LNCAP (cell line): ENCODE results near the gene LBH.

ENCODE experiments used
- TF ChIP-seq, protein P1 (sequence below): fragments of 450-650 bp; IDR thresholded peaks from 2 replicates; pipeline ENCODE4 v1.5.1; 2017; ENCODE audit warnings: mild to moderate bottlenecking

Gene LBH

GRCh38 chr2:30300456-30301221 is 69.3 kb downstream of the LBH start:
- TF ChIP-seq, protein P1, sequence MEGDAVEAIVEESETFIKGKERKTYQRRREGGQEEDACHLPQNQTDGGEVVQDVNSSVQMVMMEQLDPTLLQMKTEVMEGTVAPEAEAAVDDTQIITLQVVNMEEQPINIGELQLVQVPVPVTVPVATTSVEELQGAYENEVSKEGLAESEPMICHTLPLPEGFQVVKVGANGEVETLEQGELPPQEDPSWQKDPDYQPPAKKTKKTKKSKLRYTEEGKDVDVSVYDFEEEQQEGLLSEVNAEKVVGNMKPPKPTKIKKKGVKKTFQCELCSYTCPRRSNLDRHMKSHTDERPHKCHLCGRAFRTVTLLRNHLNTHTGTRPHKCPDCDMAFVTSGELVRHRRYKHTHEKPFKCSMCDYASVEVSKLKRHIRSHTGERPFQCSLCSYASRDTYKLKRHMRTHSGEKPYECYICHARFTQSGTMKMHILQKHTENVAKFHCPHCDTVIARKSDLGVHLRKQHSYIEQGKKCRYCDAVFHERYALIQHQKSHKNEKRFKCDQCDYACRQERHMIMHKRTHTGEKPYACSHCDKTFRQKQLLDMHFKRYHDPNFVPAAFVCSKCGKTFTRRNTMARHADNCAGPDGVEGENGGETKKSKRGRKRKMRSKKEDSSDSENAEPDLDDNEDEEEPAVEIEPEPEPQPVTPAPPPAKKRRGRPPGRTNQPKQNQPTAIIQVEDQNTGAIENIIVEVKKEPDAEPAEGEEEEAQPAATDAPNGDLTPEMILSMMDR: no peak

GRCh38 chr2:30301551-30301950 is 70.2 kb downstream of the LBH start:
- TF ChIP-seq, protein P1: no peak

- TF ChIP-seq, protein P1: no peak
Measured at GRCh38 chr2:30302566-30302965, 71.2 kb downstream of the LBH start.

DNA sequence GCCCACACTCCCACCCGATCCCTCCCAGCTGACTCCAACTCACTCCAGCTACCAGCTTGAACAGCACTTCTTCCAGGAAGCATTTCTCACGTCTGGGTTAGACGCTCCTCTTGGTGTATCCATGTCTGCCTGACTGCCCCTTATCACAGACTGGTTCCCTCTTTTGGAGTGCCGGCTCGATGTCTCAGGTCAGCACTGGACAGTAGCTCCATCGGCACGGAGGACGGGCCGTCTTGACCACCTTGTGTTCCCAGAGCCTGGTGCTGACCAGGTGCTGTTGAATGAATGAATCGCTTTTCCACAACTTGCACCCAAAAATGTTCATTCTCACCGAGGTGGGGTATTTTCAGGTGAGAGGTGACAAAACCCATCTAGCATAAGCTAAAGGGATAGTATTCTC is 71.8 kb downstream of the LBH start:
- TF ChIP-seq, protein P1: no peak

DNA sequence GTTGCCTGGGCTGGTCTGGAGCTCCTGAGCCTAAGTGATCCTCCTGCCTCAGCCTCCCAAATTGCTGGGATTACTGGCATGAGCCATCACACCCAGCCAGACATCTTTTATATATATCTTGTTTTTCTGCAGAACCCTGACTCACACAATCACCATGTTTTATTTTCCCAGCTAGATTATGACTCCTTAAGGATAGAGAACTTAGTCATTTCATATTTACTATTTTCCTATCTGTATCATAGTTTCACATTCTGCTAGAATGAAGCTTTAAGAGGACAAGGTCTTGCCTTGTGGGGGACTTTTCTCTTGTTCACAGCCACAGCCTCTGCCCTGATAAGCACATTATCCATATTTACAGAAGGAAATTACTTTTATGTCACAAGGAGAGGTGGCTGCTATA is 73.9 kb downstream of the LBH start:
- TF ChIP-seq, protein P1: no peak

- TF ChIP-seq, protein P1: no peak
Measured at GRCh38 chr2:30306522-30306921, 75.2 kb downstream of the LBH start.

GRCh38 chr2:30308280-30308679 is 76.9 kb downstream of the LBH start:
- TF ChIP-seq, protein P1: no peak
